ENCODE results near the gene UNC13D.

Gene UNC13D

GRCh38 chr17:75795820-75796607 lies 48.2 kb downstream of the UNC13D start:
- TF ChIP-seq ZFX (IDR thresholded peaks at IDR 0.05): no peak
- TF ChIP-seq CTCF (conservative IDR thresholded peaks at IDR 0.05): no peak
- no peak overlapping the region for H3K27ac ChIP-seq

- no peak overlapping the region for H3K27ac ChIP-seq
- TF ChIP-seq CTCF (conservative IDR thresholded peaks at IDR 0.05) (no peak), ZFX (IDR thresholded peaks at IDR 0.05) (no peak)
Measured at GRCh38 chr17:75793460-75793859, 50.7 kb downstream of the UNC13D start.

- TF ChIP-seq ZFX (IDR thresholded peaks at IDR 0.05) (no peak), CTCF (conservative IDR thresholded peaks at IDR 0.05) (no peak)
- no peak overlapping the region for H3K27ac ChIP-seq
Measured at GRCh38 chr17:75791254-75791653, 53.0 kb downstream of the UNC13D start.

GRCh38 chr17:75785016-75785890 lies 59.0 kb downstream of the UNC13D start:
- peak overlapping the region; percentile 93 for H3K27ac ChIP-seq
- no peak for TF ChIP-seq CTCF (conservative IDR thresholded peaks at IDR 0.05)
- TF ChIP-seq ZFX (IDR thresholded peaks at IDR 0.05): peak; percentile 93

GRCh38 chr17:75784473-75785015 lies 59.7 kb downstream of the UNC13D start, which contains the start of gene UNK:
Gene UNK, plus strand, starts transcription at chr17:75784806. Its CDS starts 75 bp downstream, at chr17:75784881.
- TF ChIP-seq ZFX (IDR thresholded peaks at IDR 0.05) (no peak), CTCF (conservative IDR thresholded peaks at IDR 0.05) (no peak)
- H3K27ac ChIP-seq: peak within 1 kb of the TSS; percentile 93

GRCh38 chr17:75783803-75784472 lies 60.3 kb downstream of the UNC13D start:
- no peak for TF ChIP-seq ZFX (IDR thresholded peaks at IDR 0.05)
- TF ChIP-seq CTCF (conservative IDR thresholded peaks at IDR 0.05): no peak
- peak overlapping the region; percentile 93 for H3K27ac ChIP-seq

All from C4-2B (cell line).